H9 (cell line): ENCODE data around the gene UBE2Q1. TPM values are rescaled to one million over a fixed set of nuclear protein-coding genes. Genes with fewer than 3 reads are reported as not detected.
"Not testable (repeated sequence)": the region's sequence is repeated elsewhere in the genome, so short reads cannot be mapped to it uniquely, and the experiment has no call there.

Experiments
- DNase-seq: peaks from one replicate; pipeline ENCODE4 v3.0.0-alpha.2; 2017
- H2AFZ ChIP-seq: one replicate; pipeline ENCODE4 v1.6.1; 2013; ENCODE audit warnings: mild to moderate bottlenecking, low read length, control low read depth, moderate library complexity
- H2AK5ac ChIP-seq: 2 replicates; pipeline ENCODE4 v1.6.1; 2013; ENCODE audit warnings: low read length, control low read depth, mixed read lengths; ENCODE audit not compliant: insufficient read length
- H2BK120ac ChIP-seq: one replicate; pipeline ENCODE4 v1.6.1; 2013; ENCODE audit warnings: low read depth, mild to moderate bottlenecking, low read length, control low read depth, inconsistent platforms; ENCODE audit not compliant: poor library complexity, severe bottlenecking
- H2BK12ac ChIP-seq: 2 replicates; pipeline ENCODE4 v1.6.1; 2013; ENCODE audit warnings: low read length, control low read depth, mixed read lengths, low read depth; ENCODE audit not compliant: insufficient read length
- H2BK15ac ChIP-seq: 2 replicates; pipeline ENCODE4 v1.6.1; 2013; ENCODE audit warnings: low read depth, low read length, control low read depth
- H2BK20ac ChIP-seq: one replicate; pipeline ENCODE4 v1.6.1; 2013; ENCODE audit warnings: low read depth, mild to moderate bottlenecking, low read length, control low read depth, inconsistent platforms; ENCODE audit not compliant: poor library complexity, severe bottlenecking
- H2BK5ac ChIP-seq: 2 replicates; pipeline ENCODE4 v1.6.1; 2013; ENCODE audit warnings: low read length, control low read depth, mixed read lengths; ENCODE audit not compliant: insufficient read length
- H3K14ac ChIP-seq: 2 replicates; pipeline ENCODE4 v1.6.1; 2013; ENCODE audit warnings: low read length, control low read depth; ENCODE audit not compliant: insufficient read depth
- H3K18ac ChIP-seq: 2 replicates; pipeline ENCODE4 v1.6.1; 2013; ENCODE audit warnings: low read depth, mild to moderate bottlenecking, mixed read lengths, low read length, control low read depth; ENCODE audit not compliant: insufficient read length
- H3K23ac ChIP-seq: 2 replicates; pipeline ENCODE4 v1.6.1; 2013; ENCODE audit warnings: low read length, control low read depth, mixed read lengths, low read depth; ENCODE audit not compliant: insufficient read length
- H3K23me2 ChIP-seq: 2 replicates; pipeline ENCODE4 v1.6.1; 2013; ENCODE audit warnings: low read depth, mild to moderate bottlenecking, mixed read lengths, low read length, control low read depth; ENCODE audit not compliant: insufficient read length, poor library complexity, severe bottlenecking
- H3K27ac ChIP-seq: 2 replicates; pipeline ENCODE4 v1.5.1; 2013; ENCODE audit warnings: low read length, control low read depth, mixed read lengths, low read depth; ENCODE audit not compliant: insufficient read length
- H3K27me3 ChIP-seq: 2 replicates; pipeline ENCODE4 v1.6.1; 2013; ENCODE audit warnings: low read length, control low read depth, inconsistent platforms; ENCODE audit not compliant: insufficient read depth
- H3K4ac ChIP-seq: 2 replicates; pipeline ENCODE4 v1.6.1; 2013; ENCODE audit warnings: low read depth, mild to moderate bottlenecking, control low read depth, inconsistent platforms, low read length, moderate library complexity
- H3K4me1 ChIP-seq: 2 replicates; pipeline ENCODE4 v1.6.1; 2013; ENCODE audit warnings: low read length, control low read depth, inconsistent platforms; ENCODE audit not compliant: insufficient read depth
- H3K4me2 ChIP-seq: 2 replicates; pipeline ENCODE4 v1.6.1; 2013; ENCODE audit warnings: low read length, control low read depth, mixed read lengths; ENCODE audit not compliant: insufficient read length, insufficient read depth
- H3K56ac ChIP-seq: 2 replicates; pipeline ENCODE4 v1.6.1; 2013; ENCODE audit warnings: low read depth, mild to moderate bottlenecking, mixed read lengths, low read length, control low read depth; ENCODE audit not compliant: insufficient read length
- H3K79me1 ChIP-seq: 2 replicates; pipeline ENCODE4 v1.6.1; 2013; ENCODE audit warnings: low read depth, mild to moderate bottlenecking, moderate library complexity, low read length, control low read depth, inconsistent platforms; ENCODE audit not compliant: insufficient read depth, poor library complexity, severe bottlenecking
- H3K79me2 ChIP-seq: 2 replicates; pipeline ENCODE4 v1.6.1; 2013; ENCODE audit warnings: low read length, control low read depth, inconsistent platforms; ENCODE audit not compliant: insufficient read depth
- H3K9ac ChIP-seq: 2 replicates; pipeline ENCODE4 v1.6.1; 2013; ENCODE audit warnings: low read length, control low read depth, mixed read lengths; ENCODE audit not compliant: insufficient read length; ENCODE audit errors: extremely low read depth
- H3K9me3 ChIP-seq: one replicate; pipeline ENCODE4 v1.6.1; 2013; ENCODE audit warnings: low read depth, low read length, inconsistent platforms; ENCODE audit not compliant: control insufficient read depth
- H3T11ph ChIP-seq: one replicate; pipeline ENCODE4 v1.6.1; 2013; ENCODE audit warnings: mild to moderate bottlenecking, low read length, control low read depth, inconsistent platforms
- H4K20me1 ChIP-seq: one replicate; pipeline ENCODE4 v1.6.1; 2013; ENCODE audit not compliant: control insufficient read depth, insufficient read length, insufficient read depth
- H4K5ac ChIP-seq: 2 replicates; pipeline ENCODE4 v1.6.1; 2013; ENCODE audit warnings: low read depth, mild to moderate bottlenecking, mixed read lengths, low read length, control low read depth; ENCODE audit not compliant: insufficient read length
- H4K8ac ChIP-seq: replicated peaks from 2 replicates; pipeline ENCODE4 v1.6.1; 2013; ENCODE audit warnings: low read length, control low read depth, mixed read lengths, low read depth; ENCODE audit not compliant: insufficient read length
- H4K91ac ChIP-seq: 2 replicates; pipeline ENCODE4 v1.6.1; 2013; ENCODE audit warnings: low read depth, mild to moderate bottlenecking, moderate library complexity, mixed read lengths, low read length, control low read depth; ENCODE audit not compliant: insufficient read length
- H3K27ac Mint-ChIP-seq, 3 experiments: 2 replicates in 2 of 3; 3 replicates in 1 of 3; pipeline ENCODE4 v1.8.0; 2020 to 2021; ENCODE audit warnings: mixed read lengths in 3 of 3, mild to moderate bottlenecking in 1 of 3, moderate library complexity in 1 of 3
- H3K27me3 Mint-ChIP-seq: 2 replicates; pipeline ENCODE4 v1.8.0; 2021; ENCODE audit warnings: low read depth, mild to moderate bottlenecking, moderate library complexity, mixed read lengths
- H3K36me3 Mint-ChIP-seq, 3 experiments: 2 replicates in 2 of 3; 3 replicates in 1 of 3; pipeline ENCODE4 v1.8.0; 2020 to 2021; ENCODE audit warnings: low read depth in 3 of 3, mixed read lengths in 3 of 3; ENCODE audit not compliant: insufficient read depth in 1 of 3
- H3K4me1 Mint-ChIP-seq, 2 experiments: 2 replicates each; pipeline ENCODE4 v1.8.0; 2020; ENCODE audit warnings: mixed read lengths in 2 of 2
- H3K4me3 Mint-ChIP-seq, 2 experiments: 2 replicates in 1 of 2; 3 replicates in 1 of 2; pipeline ENCODE4 v1.8.0; 2020 to 2021; ENCODE audit warnings: mild to moderate bottlenecking in 2 of 2, mixed read lengths in 2 of 2, moderate library complexity in 1 of 2
- H3K9me3 Mint-ChIP-seq, 2 experiments: 2 replicates in 1 of 2; 3 replicates in 1 of 2; pipeline ENCODE4 v1.8.0; 2020; ENCODE audit warnings: mild to moderate bottlenecking in 2 of 2, mixed read lengths in 2 of 2, moderate library complexity in 1 of 2
- whole genome bisulfite sequencing: extraction: QIAGEN DNeasy Blood & Tissue Kit; methylation state at CpG from one replicate; pipeline ENCODE4 v1.1.7; 2013; ENCODE audit warnings: missing lambda C conversion rate, low lambda C conversion rate, mixed read lengths; ENCODE audit not compliant: insufficient read length; ENCODE audit errors: extremely low coverage; 5-methylcytosine and 5-hydroxymethylcytosine counted together
- total RNA-seq: library from RNA; stranded (reverse); gene quantifications from 2 replicates; pipeline ENCODE4 v1.2.1, GENCODE V29; 2021
- TF ChIP-seq, protein P1 (sequence below): fragments of 200-600 bp; sonication (generic); conservative IDR thresholded peaks from 3 replicates; pipeline ENCODE4 v1.8.0; 2021; ENCODE audit warnings: antibody characterized with exemption, mild to moderate bottlenecking

Gene UBE2Q1
- total RNA-seq, 1 experiment from 2014 or later, result 108 TPM

DNA sequence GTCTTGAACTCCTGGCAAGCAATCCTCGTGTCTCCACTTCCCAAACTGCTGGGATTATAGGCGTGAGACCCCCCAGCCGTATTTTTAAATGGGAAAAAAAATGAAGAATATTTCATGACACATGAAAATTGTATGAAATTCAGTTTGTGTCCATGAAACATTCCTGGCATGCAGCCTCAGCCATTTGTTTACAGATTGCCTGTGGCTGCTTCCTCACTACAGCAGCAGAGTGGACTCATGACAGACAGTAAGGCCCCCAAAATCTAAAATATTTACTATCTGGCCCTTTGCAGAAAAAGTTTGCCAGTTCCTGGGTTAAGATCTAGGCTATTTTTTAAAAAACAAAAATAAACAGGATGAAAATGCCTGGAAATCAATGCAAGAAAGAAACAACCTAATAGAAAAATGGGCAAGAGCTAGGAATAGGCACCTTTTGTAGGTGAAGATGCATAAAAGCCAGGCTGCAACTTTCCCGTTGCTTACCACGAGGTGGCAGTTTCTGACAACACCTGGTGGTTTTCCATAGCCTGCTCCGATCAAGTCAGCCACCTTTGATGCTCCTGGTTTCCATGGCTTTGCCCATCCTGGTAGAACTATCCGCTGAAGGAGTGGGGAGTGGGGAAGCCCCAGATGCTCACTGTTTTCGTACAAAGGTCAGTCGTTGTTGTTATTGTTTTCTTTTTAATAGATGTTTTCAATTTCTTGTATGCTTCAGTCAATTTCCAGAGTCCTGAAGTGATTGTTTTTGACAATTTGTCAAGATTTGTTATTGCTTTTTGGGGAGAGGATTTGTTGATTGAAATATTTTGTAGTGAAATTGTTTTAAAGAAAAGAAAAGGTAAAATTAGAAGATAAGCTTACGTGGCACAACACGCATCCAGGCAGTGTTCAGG, 24.3 kb downstream of the UBE2Q1 start:
- Histone ChIP-seq H3K56ac (no peak overlapping the region), H2AK5ac (no peak overlapping the region), H3K27ac (no peak overlapping the region), H3K4ac (no peak overlapping the region), H3K27me3 (no peaks in the 10 kb centered on the region), H3K18ac (no peak overlapping the region), H3K9me3 (no peaks in the 10 kb centered on the region), H2AFZ (no peak overlapping the region), H3K14ac (no peak overlapping the region), H2BK15ac (no peak overlapping the region), H2BK5ac (no peak overlapping the region), H4K91ac (no peak overlapping the region), H2BK120ac (no peak overlapping the region), H4K20me1 (no peaks in the 10 kb centered on the region), H4K8ac (no peak overlapping the region), H3K9ac (no peak overlapping the region), H2BK12ac (no peak overlapping the region), H3K4me1 (no peaks in the 10 kb centered on the region), H2BK20ac (no peak overlapping the region), H3K79me2 (no peaks in the 10 kb centered on the region), H3K4me2 (no peak overlapping the region), H4K5ac (no peak overlapping the region), H3T11ph (no peak overlapping the region), H3K79me1 (no peaks in the 10 kb centered on the region), H3K23ac (no peak overlapping the region), H3K23me2 (no peaks in the 10 kb centered on the region)
- H3K27me3 Mint-ChIP-seq, result peaks cover 10% of the 10 kb centered on the region
- no peaks in the 10 kb centered on the region for H3K36me3 Mint-ChIP-seq
- TF ChIP-seq, protein P1, sequence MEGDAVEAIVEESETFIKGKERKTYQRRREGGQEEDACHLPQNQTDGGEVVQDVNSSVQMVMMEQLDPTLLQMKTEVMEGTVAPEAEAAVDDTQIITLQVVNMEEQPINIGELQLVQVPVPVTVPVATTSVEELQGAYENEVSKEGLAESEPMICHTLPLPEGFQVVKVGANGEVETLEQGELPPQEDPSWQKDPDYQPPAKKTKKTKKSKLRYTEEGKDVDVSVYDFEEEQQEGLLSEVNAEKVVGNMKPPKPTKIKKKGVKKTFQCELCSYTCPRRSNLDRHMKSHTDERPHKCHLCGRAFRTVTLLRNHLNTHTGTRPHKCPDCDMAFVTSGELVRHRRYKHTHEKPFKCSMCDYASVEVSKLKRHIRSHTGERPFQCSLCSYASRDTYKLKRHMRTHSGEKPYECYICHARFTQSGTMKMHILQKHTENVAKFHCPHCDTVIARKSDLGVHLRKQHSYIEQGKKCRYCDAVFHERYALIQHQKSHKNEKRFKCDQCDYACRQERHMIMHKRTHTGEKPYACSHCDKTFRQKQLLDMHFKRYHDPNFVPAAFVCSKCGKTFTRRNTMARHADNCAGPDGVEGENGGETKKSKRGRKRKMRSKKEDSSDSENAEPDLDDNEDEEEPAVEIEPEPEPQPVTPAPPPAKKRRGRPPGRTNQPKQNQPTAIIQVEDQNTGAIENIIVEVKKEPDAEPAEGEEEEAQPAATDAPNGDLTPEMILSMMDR, result peak; percentile 81
- H3K9me3 Mint-ChIP-seq, result peaks cover 7 to 13% of the 10 kb centered on the region in 2 experiments; a peak in 3 of 5 replicates
- WGBS, result no CpG with 5 or more reads among the region's 11 CpGs
- peaks cover 5 to 7% of the 10 kb centered on the region in 2 experiments; a peak in 1 of 4 replicates for H3K4me1 Mint-ChIP-seq
- H3K4me3 Mint-ChIP-seq, result no peak overlapping the region
- H3K27ac Mint-ChIP-seq, result no peak overlapping the region
- peak; percentile 79 for DNase-seq

DNA sequence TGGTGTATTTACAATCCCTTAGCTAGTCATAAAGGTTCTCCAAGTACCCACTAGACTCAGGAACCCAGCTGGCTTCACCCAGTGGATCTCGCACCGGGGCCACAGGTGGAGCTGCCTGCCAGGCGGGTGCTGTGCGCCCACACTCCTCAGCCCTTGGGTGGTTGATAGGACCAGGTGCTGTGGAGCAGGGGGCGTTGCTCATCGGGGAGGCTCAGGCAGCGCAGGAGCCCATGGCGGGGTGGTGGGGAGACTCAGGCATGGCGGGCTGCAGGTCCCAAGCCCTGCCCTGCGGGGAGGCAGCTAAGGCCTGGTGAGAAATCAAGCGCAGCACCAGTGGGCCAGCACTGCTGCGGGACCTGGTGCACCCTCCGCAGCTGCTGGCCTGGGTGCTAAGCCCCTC, 26.5 kb downstream of the UBE2Q1 start:
- H3K23ac ChIP-seq, H3T11ph ChIP-seq, H3K36me3 Mint-ChIP-seq, H3K4ac ChIP-seq, H3K79me1 ChIP-seq, H2BK15ac ChIP-seq, H4K20me1 ChIP-seq, H2BK20ac ChIP-seq, H3K14ac ChIP-seq, H2BK5ac ChIP-seq, H2AFZ ChIP-seq, H3K4me2 ChIP-seq, H4K8ac ChIP-seq, H4K91ac ChIP-seq, H3K4me3 Mint-ChIP-seq, H3K79me2 ChIP-seq, H3K56ac ChIP-seq, H3K9me3 ChIP-seq, H3K4me1 ChIP-seq, H4K5ac ChIP-seq, H3K27me3 ChIP-seq, H3K27ac ChIP-seq, H2BK12ac ChIP-seq, H2AK5ac ChIP-seq, H3K18ac ChIP-seq, H3K27ac Mint-ChIP-seq, H3K23me2 ChIP-seq, DNase-seq, H3K9ac ChIP-seq, H3K4me1 Mint-ChIP-seq, H2BK120ac ChIP-seq: not testable (repeated sequence)
- WGBS, result no CpG with 5 or more reads among the region's 13 CpGs
- Mint-ChIP-seq H3K27me3 (peaks cover 10% of the 10 kb centered on the region), H3K9me3 (peaks cover 7 to 13% of the 10 kb centered on the region in 2 experiments; a peak in 3 of 5 replicates)
